Esophagus muscularis mucosa (tissue), 4 donors: ENCODE results near the gene CCNK.

Experiments
- EP300 ChIP-seq: sonication (generic); formaldehyde crosslinking; IDR thresholded peaks from one replicate; pipeline ENCODE4 v1.6.1; 2017; ENCODE audit warnings: antibody characterized with exemption
- POLR2A ChIP-seq: fragments of 450-650 bp; IDR thresholded peaks from one replicate; pipeline ENCODE4 v1.6.1; 2017; ENCODE audit warnings: antibody characterized with exemption, moderate library complexity, mild to moderate bottlenecking, low read depth
- TF ChIP-seq, protein P1 (sequence below), 3 experiments: fragments of 200-600 bp in 2 of 3; fragments of 450-650 bp in 1 of 3; sonication (generic) in 2 of 3; IDR thresholded peaks; one replicate each; pipeline ENCODE4 v1.5.1; 2017 to 2019; ENCODE audit warnings: antibody characterized with exemption in 3 of 3, mild to moderate bottlenecking in 2 of 3, moderate library complexity in 1 of 3

GRCh38 chr14:99468836-99469592 lies 12.2 kb upstream of the CCNK start:
- TF ChIP-seq, protein P1, sequence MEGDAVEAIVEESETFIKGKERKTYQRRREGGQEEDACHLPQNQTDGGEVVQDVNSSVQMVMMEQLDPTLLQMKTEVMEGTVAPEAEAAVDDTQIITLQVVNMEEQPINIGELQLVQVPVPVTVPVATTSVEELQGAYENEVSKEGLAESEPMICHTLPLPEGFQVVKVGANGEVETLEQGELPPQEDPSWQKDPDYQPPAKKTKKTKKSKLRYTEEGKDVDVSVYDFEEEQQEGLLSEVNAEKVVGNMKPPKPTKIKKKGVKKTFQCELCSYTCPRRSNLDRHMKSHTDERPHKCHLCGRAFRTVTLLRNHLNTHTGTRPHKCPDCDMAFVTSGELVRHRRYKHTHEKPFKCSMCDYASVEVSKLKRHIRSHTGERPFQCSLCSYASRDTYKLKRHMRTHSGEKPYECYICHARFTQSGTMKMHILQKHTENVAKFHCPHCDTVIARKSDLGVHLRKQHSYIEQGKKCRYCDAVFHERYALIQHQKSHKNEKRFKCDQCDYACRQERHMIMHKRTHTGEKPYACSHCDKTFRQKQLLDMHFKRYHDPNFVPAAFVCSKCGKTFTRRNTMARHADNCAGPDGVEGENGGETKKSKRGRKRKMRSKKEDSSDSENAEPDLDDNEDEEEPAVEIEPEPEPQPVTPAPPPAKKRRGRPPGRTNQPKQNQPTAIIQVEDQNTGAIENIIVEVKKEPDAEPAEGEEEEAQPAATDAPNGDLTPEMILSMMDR (IDR thresholded peaks at IDR 0.05), result no peak
- TF ChIP-seq EP300 (no peak), POLR2A (no peak)
